Glomerular visceral epithelial cell (primary cell): Measurements from ENCODE around the gene FGD5.

ENCODE experiments used
- DNase-seq: peaks from one replicate; pipeline ENCODE4 v3.0.0-alpha.2; 2016; ENCODE audit errors: extremely low spot score

FGD5 gene

GRCh38 chr3:14787630-14788029 is 31.1 kb upstream of the FGD5 start:
- DNase-seq = no peak

DNA sequence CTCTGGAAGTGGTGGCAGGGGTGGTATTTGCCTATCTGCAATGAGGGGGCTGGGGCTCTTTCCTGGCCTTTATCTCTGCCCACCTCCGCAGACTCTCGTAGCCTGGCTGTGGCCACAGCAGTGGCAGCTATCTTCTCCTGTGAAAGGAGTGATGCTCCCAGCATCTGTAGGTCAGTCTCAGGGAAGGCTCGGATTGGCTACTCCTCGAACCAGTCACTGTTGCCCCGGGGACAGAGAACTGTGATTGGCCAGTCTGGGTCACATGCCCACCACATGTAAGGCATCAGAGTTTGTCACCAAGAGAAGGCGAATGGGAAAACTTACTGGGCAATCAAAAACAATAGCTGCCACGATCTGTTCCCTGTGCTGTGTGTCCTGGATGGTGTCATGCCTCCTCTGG is 30.1 kb upstream of the FGD5 start:
- DNase-seq = no peak

DNA sequence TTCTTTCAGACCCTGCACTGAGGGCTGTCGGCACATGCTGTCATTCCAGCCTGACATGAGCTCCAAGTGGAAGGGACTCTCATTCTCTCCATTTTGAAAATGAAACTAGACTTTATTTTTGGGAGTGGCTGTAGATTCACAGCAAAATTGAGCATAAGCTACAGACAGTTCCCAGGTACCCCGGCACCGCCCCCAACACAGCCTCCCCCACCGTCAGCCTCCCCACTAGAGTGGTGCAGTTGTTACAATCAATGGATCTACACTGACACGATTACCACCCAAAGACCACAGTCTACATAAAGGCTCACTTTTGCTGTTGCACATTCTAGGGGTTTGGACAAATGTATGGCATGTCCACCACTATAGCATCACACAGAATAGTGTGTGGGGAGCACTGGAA is 29.5 kb upstream of the FGD5 start:
- DNase-seq = no peak

- no peak for DNase-seq
These were observed 29.0 kb upstream of the FGD5 start for GRCh38 chr3:14789640-14790285.

- DNase-seq = peak; percentile 39
These were observed 27.3 kb upstream of the FGD5 start for GRCh38 chr3:14791343-14791945.

DNA sequence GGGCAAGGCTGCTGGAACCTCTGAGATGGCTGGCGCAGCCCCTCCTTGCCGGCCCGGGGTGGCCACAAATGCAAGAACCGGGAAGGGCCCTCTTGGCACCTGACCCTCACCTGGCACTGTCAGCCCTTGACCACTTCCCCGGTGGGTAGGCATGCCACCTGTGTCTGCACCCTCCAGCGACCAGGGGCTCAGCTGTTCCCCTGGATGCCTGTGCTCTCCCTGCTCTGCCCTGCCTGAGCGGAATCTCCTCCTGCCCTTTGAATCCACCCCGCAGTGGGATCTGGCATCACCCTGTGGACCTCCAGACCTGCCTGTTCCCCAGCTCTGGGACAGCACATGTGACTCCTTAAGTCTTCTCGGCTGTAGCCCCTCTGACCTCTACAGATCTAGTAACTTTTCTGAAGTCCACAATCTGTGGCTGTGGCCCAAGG is 26.1 kb upstream of the FGD5 start:
- DNase-seq = no peak

DNA sequence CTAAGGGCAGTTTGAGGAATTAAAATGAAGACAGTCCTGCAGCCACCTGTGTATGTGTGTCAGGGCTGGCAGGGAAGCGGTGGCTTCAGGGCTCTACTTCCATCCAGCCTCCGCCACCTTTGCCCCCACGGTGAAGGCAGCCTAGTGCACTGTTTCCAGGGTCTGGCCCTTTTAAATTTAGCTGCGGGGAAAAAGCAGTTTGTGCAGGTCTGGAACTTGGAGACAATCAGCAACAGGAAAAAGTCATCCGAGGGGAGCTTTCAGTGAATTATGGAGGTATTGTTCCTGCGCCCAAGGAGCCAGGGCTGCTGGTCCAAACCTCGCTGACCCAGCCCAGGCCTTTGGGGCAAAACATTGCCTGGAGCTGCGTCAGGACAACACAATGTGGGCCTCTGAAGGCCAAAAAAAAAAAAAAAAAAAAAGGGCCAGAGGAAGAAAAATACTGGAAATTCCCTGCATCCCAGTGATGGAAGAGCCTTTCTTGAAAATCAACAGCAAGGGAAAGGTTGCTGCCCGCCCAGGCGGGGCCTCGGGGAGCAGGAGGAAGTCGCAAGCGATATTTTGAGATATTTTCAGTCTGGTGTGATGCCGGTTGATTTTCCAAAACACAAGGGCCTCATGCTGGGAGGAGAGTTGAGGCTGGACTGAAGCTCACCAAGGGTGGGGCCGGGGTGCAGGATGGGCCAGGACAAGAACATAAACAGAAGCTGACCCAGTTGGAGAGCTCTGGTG is 25.5 kb upstream of the FGD5 start:
- DNase-seq = no peak

DNA sequence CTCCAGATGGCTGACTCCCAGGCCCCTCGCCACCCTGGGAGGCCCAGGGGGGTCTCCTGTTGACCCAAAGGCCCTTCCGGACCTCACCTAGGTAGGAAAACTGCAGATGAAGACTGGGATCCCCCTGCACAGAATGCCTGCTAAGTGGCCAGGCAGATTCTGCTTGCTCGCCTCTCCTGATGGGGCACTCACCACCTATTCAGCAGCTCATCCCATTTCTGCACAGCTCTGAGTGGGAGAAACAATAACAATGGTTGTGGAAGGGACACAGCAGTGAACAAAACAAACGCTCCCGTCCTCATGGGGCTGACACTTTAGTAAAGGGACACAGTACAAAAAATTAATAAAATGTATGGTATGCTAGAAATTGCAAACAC is 24.9 kb upstream of the FGD5 start:
- DNase-seq = no peak

- no peak for DNase-seq
These were observed 24.3 kb upstream of the FGD5 start for GRCh38 chr3:14794435-14794834.

DNA sequence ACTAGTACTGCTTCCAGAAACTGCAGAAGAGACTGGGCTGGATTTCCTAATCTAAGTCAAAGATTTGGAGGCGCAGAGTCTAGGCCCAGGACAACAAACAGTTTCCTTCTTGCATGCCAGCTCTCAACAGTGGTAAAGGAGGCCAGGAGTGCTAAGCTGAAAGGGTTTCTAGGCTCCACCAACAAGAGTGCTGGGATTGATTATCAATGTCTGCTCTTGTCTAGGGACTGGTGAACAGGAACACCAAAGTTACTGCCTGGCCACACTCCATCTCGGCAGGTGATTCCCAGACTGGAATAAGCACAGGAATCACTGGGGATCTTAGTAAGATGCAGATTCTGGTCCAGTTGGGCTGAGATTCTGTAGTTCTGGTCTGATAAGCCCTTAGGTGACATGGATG is 22.8 kb upstream of the FGD5 start:
- no peak for DNase-seq

DNA sequence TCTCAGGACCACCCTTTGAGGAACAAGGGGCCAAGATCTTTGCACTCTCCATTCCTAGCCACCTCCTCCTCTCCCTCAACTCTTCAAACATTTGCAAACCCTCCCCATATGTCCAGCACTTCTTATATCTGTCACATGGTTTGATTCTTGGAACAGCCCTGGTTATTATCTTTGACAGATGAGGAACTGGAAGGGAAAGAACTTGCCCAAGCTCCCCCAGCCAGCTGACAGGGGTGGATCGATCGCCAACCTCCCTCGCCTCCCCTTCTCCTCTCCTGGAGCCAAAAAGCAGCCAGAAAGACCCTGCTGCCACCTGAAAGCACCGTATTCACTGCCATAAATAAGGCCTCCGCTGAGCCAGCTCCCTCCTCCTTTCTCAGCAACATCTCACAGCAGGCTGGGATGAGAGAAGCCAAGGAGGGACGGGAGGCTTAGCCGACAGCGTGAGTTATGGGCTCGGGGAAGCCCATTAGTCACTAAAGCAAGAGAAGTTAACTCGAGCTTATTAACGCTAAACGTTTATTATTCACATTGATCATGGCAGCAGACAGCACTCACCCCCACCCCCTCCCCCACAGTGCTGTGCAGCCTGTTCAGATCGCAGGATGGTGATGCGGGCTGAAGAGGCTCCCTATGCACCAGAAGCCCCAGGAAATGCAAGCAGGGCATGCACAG is 22.2 kb upstream of the FGD5 start:
- DNase-seq = no peak

- no peak for DNase-seq
These were observed 21.0 kb upstream of the FGD5 start for GRCh38 chr3:14797731-14798130.

DNA sequence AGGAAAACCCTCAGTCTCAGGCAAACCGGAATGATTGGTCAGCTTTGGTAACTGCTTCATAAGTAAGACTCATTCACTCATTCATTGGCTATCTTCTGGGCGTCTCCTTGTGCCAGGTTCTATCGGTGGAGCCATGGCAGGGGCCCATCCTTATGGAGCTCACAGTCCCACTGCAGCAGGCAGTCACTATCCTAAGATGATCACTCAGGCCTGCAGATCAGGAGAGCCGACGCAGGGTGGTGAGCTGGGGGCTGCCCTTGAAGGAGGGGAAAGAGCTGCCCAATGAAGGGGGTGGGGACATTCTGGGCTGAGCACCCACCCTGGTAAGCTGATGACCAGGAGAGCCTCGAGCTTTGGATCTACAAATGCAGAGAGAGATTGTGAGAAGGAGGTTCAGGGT is 20.5 kb upstream of the FGD5 start:
- DNase-seq = no peak

DNA sequence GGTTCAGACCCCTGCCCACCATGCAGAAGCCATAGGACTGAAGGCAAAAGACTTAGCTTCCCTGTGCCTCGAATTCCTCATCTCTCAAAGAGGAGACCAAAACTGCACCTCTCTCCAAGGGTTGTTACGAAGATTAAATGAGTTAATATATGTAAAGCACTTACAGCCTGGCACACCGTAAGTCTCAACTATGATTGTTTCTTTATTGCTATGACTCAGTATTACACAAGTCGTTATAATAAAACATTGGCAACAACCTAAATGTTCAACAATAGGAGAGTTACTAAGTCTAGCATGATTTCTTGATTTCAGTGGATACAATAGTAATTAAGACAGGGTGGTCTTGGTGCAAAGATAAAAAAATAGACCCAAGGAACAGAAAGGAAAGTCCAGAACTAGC is 19.6 kb upstream of the FGD5 start:
- no peak for DNase-seq

DNA sequence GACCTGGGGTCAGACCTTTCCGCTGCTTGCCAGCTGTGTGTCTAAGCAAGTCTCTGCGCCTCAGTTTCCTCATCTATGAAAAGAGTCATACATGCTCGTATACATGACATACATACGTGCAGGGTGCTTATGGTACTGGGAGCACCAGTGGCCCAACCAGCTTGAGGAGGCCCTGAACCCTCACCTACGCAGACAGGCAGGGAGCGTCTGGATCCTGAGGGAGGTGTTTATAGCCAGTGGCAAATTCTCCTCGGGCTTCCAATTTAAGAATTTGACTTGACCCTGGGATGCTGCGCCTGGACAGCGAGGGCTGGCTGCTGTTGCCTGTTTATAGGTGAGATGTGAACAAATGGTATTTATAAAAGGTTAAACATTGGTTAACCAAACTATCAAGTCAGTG is 17.7 kb upstream of the FGD5 start:
- no peak for DNase-seq

DNA sequence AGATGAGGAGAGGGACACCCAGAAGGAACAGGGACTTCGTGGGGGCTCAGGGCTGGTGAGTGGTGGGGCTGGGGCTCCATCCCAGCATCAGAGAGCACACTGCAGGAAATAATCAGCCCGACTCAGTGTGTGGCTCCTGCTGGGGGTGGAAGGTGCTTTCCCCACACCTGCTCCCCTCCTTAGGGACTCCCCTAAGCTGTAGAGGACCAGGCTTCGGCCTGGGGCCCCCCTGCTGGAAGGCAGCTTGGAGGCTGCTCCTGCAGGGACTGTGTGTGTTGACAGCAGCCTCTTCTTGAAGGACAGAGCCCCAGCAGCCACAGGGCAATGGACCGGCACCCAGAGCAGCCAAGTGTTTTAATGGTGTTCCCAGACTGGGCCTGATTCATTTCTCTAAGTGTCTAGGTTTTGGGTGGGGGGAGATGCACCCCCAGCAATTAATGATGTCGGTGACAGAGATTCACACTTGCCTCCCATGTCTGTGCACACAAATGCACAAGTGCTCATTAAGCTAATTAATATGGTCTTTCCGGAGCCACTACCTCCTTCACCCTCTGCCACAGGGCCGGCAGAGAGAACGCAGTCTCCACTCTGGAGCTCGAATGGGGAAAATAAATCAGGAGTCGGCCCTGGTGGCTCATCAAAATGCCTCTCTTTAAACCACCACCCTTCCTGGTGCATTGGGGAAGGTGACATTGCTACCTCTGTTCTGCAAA is 16.9 kb upstream of the FGD5 start:
- no peak for DNase-seq

- DNase-seq = no peak
These were observed 16.4 kb upstream of the FGD5 start for GRCh38 chr3:14802381-14802731.

GRCh38 chr3:14803101-14803980 is 15.4 kb upstream of the FGD5 start:
- peak; percentile 51 for DNase-seq

- no peak for DNase-seq
These were observed 14.6 kb upstream of the FGD5 start for GRCh38 chr3:14803981-14804834.
